Measurements from ENCODE around the gene NANOS3.
A peak's percentile ranks its signal among the peaks of the same experiment; 100 is the strongest.

NANOS3 gene

GRCh38 chr19:13861392-13861713 is 15.6 kb upstream of the NANOS3 start:
- in situ Hi-C loops (cut with HindIII; ENCODE audit: low pct_ligation_motif_present, low pct_unique_long_range_greater_than_20kb, low sequenced_read_pairs), result no loop called here
- DNase-seq, result no peak

- DNase-seq, result peak; percentile 85
- in situ Hi-C loops (cut with HindIII; ENCODE audit: low pct_ligation_motif_present, low pct_unique_long_range_greater_than_20kb, low sequenced_read_pairs), result no loop called here
Observed at GRCh38 chr19:13861714-13862531, 15.0 kb upstream of the NANOS3 start.

- DNase-seq, result no peak
- in situ Hi-C loops (cut with HindIII; ENCODE audit: low pct_ligation_motif_present, low pct_unique_long_range_greater_than_20kb, low sequenced_read_pairs), result no loop called here
Observed at GRCh38 chr19:13864046-13864666, 12.8 kb upstream of the NANOS3 start.

GRCh38 chr19:13864667-13865570 is 12.0 kb upstream of the NANOS3 start:
- in situ Hi-C loops (cut with HindIII; ENCODE audit: low pct_ligation_motif_present, low pct_unique_long_range_greater_than_20kb, low sequenced_read_pairs), result no loop called here
- no peak for DNase-seq

GRCh38 chr19:13865571-13866462 is 11.1 kb upstream of the NANOS3 start:
- in situ Hi-C loops (cut with HindIII; ENCODE audit: low pct_ligation_motif_present, low pct_unique_long_range_greater_than_20kb, low sequenced_read_pairs), result no loop called here
- no peak for DNase-seq

- in situ Hi-C loops (cut with HindIII; ENCODE audit: low pct_ligation_motif_present, low pct_unique_long_range_greater_than_20kb, low sequenced_read_pairs), result no loop called here
- no peak for DNase-seq
Observed at GRCh38 chr19:13866463-13867046, 10.4 kb upstream of the NANOS3 start.

GRCh38 chr19:13868663-13869062 is 8.3 kb upstream of the NANOS3 start:
- in situ Hi-C loops (cut with HindIII; ENCODE audit: low pct_ligation_motif_present, low pct_unique_long_range_greater_than_20kb, low sequenced_read_pairs), result no loop called here

GRCh38 chr19:13869281-13869680 is 7.7 kb upstream of the NANOS3 start:
- in situ Hi-C loops (cut with HindIII; ENCODE audit: low pct_ligation_motif_present, low pct_unique_long_range_greater_than_20kb, low sequenced_read_pairs), result no loop called here

More at GRCh38 chr19:13868663-13869062, 8.3 kb upstream of the NANOS3 start:
- no peak for DNase-seq

GRCh38 chr19:13870873-13871272 is 6.1 kb upstream of the NANOS3 start:
- no peak for DNase-seq
- in situ Hi-C loops (cut with HindIII; ENCODE audit: low pct_ligation_motif_present, low pct_unique_long_range_greater_than_20kb, low sequenced_read_pairs), result no loop called here

More at GRCh38 chr19:13869281-13869680, 7.7 kb upstream of the NANOS3 start:
- no peak for DNase-seq

- in situ Hi-C loops (cut with HindIII; ENCODE audit: low pct_ligation_motif_present, low pct_unique_long_range_greater_than_20kb, low sequenced_read_pairs), result no loop called here
- DNase-seq, result no peak
Observed at GRCh38 chr19:13872339-13872694, 4.6 kb upstream of the NANOS3 start.

- in situ Hi-C loops (cut with HindIII; ENCODE audit: low pct_ligation_motif_present, low pct_unique_long_range_greater_than_20kb, low sequenced_read_pairs), result no loop called here
- DNase-seq, result peak; percentile 53
Observed at GRCh38 chr19:13872695-13873389, 4.1 kb upstream of the NANOS3 start.

GRCh38 chr19:13873834-13874515 is 3.0 kb upstream of the NANOS3 start:
- no peak for DNase-seq
- in situ Hi-C loops (cut with HindIII; ENCODE audit: low pct_ligation_motif_present, low pct_unique_long_range_greater_than_20kb, low sequenced_read_pairs), result no loop called here

GRCh38 chr19:13875824-13876223 is 1.1 kb upstream of the NANOS3 start:
- no peak for DNase-seq
- in situ Hi-C loops (cut with HindIII; ENCODE audit: low pct_ligation_motif_present, low pct_unique_long_range_greater_than_20kb, low sequenced_read_pairs), result no loop called here

- DNase-seq, result no peak
- in situ Hi-C loops (cut with HindIII; ENCODE audit: low pct_ligation_motif_present, low pct_unique_long_range_greater_than_20kb, low sequenced_read_pairs), result no loop called here
Observed at GRCh38 chr19:13877303-13877702, 369 bp downstream of the NANOS3 start.

- peak; percentile 91 for DNase-seq
- in situ Hi-C loops (cut with HindIII; ENCODE audit: low pct_ligation_motif_present, low pct_unique_long_range_greater_than_20kb, low sequenced_read_pairs), result no loop called here
Observed at GRCh38 chr19:13880059-13881043, 3.4 kb downstream of the NANOS3 start.

GRCh38 chr19:13881251-13881691 is 4.3 kb downstream of the NANOS3 start:
- in situ Hi-C loops (cut with HindIII; ENCODE audit: low pct_ligation_motif_present, low pct_unique_long_range_greater_than_20kb, low sequenced_read_pairs), result no loop called here

More at GRCh38 chr19:13881251-13881691, 4.3 kb downstream of the NANOS3 start:
- DNase-seq, result no peak

All from ACHN (cell line).